ENCODE results near the gene TGFBR3L.
"Not testable (repeated sequence)": the region's sequence is repeated elsewhere in the genome, so short reads cannot be mapped to it uniquely, and the experiment has no call there.

TGFBR3L gene

DNA sequence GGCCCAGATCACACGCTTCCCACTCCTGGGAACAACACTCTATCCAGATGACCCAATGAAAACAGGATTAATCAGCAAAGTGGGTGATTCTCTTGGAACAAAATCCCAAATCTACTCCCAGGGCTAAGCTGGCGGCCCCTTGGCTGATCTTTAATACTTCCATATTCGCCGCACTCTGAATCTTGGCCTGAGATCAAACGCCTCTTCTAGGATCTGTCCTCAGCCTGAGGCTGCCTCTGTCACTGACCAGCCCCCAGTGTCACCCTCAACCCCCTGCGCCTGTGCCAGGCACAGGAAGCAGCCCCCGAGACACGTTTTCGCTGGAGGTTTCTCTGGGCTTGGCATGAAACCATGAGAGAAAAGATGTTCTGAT, 13.7 kb downstream of the TGFBR3L start:
- DNase-seq (ENCODE audit: low read depth, low spot score), result no peak

DNA sequence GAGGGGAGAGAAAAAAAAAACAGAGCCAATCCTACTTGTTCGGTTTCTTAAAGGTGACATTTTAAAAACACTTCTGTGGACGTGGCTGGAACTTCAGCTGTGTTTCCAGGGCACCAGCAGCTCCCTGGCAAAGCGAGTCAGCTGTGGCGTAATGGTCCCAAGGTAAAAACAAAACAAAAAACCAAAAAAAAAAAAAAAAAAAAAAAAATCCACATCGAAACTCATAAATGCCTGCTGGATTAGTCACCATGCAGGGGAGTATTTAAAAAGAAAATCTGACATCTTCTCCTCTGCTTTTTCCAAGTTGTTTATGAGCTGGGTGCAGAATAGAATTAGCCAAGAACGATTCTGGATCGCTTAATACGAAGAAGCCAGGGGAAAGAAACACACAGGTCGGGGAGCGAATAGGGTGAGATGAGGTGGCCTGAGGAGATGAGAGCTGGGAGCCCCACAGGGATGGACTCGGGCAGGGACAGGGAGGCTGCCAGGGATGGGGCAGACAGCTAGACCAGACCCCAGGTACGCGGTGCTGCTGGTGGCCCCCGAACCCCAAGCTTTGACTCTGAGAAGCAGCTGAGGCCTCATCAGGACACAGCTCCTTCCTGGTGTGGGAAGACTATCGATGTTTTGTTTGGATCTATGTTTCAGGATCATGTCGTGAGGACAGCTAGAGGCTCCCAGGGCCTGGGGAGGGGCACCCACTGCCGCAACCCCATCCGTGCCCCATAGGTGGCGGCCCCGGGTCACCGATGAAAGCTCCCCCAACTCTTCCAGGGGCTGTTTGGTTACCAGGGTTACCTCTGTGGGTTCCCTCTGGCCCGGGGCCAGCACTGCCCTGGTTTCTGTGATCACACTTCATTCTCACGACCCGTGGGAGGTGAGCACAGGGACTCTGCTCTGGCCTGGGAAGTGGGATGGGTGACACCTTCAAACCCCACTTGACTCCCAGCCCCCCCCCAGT, 14.4 kb downstream of the TGFBR3L start:
- no peak for DNase-seq (ENCODE audit: low read depth, low spot score)

DNA sequence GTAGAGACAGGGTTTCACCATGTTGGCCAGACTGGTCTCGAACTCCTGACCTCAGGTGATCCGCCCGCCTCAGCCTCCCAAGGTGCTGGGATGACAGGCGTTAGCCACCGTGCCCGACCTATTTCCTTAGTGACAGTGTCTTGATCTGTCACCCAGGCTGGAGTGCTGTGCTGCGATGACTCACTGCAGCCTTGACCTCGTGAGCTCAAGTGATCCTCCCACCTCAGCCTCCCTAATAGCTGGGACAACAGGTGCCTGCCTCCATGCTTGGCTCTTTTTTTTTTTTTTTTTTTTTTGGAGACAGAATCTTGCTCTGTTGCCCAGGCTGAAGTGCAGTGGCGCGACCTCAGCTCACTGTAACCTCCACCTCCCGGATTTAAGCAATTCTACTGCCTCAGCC, 15.4 kb downstream of the TGFBR3L start:
- DNase-seq (ENCODE audit: low read depth, low spot score), result not testable (repeated sequence)

DNA sequence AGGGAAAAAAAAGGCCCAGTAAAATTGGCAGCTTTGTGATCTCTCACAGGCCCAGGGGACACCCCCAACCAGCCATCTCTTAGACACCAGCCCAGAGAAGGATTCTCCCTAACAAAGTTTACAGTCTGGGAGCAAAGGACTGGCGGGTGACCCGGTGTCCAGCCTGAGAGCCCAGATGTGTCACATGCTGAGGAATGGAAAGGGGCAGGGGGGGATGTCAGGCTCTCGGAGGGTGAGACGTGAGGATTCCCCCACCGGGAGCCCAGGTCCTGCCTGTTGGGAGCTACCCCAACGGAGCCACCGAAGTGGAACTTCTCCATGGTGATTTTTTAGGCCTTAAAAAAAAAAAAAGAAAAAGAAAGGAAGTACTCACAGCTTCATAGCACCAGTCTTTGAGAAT, 16.1 kb downstream of the TGFBR3L start:
- DNase-seq (ENCODE audit: low read depth, low spot score), result no peak

GRCh38 chr19:7931221-7932061, 16.8 kb downstream of the TGFBR3L start:
- DNase-seq (ENCODE audit: low read depth, low spot score), result no peak

- DNase-seq (ENCODE audit: low read depth, low spot score), result no peak
Observed at GRCh38 chr19:7932276-7932929, 17.8 kb downstream of the TGFBR3L start.

DNA sequence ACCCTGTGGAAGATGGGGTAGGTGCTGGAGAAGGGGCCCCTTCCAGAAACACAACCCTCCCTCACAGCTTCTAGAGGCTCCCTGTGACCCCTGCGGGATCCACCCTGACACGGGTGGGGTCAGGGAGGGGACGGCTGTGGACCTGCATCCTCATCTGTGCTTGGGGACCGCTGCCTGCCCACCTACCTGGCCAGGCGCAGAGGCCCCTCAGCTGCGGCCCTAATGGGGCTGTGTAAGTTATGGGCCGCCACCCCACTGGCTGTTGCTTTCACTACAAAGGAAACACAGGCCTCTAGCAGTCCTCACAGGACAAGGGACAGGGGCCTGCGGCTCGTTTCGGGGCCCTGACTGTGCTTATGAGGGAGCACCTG, 18.3 kb downstream of the TGFBR3L start:
- DNase-seq (ENCODE audit: low read depth, low spot score), result no peak

DNA sequence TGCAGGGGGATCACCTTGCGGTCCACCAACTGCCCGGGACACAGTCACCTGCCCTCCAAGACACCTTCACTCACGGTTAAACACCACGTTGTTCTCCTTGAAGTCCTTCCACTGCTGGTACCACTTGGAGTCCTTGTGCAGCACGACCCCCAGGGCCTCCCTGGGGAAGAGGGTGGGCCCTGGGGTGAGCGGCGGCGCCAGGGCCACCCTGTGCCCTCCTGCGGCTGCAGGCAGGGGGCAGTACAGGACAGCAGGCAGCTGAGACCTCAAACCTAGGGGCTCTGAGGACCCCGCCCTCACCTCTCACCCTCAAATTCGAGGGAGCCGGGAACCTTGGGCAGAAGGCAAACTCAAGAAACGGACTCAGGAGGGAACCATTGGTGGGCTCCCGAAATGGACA, 18.8 kb downstream of the TGFBR3L start:
- DNase-seq (ENCODE audit: low read depth, low spot score), result no peak

DNA sequence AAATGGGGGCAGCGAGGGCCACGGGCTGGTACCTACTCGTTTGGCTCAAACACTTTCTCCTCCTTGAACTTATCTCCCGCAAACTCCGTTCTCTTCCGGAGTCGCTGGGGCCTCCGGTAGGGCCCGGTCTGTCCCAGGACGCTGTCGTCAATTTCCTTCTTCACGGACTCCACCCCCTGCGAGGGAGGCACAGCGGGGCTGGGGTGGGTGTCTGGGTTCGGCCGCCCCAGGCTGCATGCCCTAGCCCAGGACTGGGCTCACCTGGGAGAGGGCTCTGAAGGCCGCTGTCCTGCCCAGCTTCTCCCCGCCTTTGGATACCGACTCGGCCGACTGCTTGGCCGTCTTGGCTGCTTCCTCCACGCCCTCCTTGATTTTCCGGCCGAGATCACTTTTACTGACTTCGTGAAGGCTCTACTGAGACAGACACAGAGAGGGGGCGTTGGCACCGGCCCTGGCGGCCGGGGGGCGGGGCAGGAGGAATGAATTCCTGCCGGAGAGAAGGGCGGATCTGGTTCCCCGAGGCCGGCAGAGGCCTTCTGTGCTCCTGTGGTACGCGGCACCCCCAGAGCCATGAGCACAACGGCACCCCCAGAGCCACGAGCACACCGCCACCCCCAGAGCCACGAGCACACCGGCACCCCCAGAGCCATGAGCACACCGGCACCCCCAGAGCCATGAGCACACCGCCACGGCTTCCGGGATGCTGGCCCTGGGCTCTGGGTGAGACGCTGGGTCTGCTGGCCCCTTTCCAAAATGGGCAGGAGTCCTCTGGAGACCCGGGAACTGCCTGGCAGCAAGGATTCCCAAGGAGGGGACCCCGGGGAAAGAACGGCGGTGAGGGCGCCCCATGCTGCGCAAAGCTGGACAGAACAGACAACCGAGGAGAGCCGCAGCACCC, 19.4 kb downstream of the TGFBR3L start:
- no peak for DNase-seq (ENCODE audit: low read depth, low spot score)

GRCh38 chr19:7934766-7935165, 20.1 kb downstream of the TGFBR3L start:
- no peak for DNase-seq (ENCODE audit: low read depth, low spot score)

DNA sequence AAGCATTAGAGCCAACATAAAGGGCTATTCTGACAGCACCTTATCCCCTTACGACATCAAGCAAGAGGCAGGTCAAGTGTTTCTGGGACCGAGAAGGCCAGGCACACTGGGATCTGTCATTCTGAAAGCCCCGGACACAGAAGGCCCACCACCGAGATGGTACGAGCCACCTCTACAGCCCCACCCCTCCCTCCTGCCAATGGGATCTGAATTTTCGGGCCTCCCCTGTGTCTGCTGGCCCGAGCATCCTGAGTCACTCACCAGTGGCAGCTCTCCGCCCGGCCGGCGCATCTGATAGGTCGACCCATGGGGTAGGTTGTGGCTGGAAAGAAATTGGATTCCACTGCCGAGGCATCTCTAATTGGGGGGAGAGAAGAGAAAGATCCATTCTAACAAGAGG, 26.2 kb downstream of the TGFBR3L start:
- DNase-seq (ENCODE audit: low read depth, low spot score), result no peak

GRCh38 chr19:7941895-7942596, 27.4 kb downstream of the TGFBR3L start:
- no peak for DNase-seq (ENCODE audit: low read depth, low spot score)

GRCh38 chr19:7942981-7943443, 28.4 kb downstream of the TGFBR3L start:
- DNase-seq (ENCODE audit: low read depth, low spot score), result no peak

DNA sequence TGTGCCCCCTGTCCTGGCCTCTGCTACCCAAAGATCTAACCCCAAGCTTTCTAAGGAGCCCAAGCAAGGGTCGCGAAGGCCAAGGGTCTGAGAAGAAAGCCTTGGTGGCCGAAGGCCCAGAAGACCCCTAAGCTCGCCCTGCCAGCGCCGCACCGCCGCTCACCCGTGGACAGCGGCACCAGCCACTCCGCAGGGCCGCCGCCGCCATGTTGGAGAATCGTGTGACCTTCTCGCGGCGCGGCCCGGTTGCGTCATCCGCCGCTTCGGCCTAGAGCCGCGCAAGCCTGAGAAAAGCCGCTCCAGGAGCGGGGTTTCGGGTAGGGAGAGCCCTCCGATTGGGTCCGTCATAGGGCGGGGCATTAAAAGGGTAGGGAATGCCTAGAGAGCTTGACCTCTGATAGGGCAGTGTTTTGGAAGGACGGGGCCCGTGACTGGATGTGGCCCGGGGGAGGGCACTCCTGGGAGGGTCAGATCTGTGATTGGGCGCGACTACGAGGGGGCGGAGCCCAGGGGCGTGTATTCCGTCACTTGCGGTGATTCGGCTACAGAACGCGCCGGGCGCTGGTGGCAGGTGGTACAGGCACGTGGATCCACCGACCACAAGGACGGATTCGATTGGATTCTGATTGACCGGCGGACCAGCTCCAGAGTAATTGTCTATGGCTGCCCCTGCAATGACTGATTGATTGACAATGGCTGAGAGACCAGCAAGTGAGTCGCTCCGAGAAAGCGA, 29.0 kb downstream of the TGFBR3L start, which contains the start of gene TIMM44:
Gene TIMM44, minus strand, starts transcription at position 223 of the 733 bp plus-strand sequence. Its CDS starts 15 bp downstream, at position 208.
- peak; percentile 97 for DNase-seq (ENCODE audit: low read depth, low spot score)

DNA sequence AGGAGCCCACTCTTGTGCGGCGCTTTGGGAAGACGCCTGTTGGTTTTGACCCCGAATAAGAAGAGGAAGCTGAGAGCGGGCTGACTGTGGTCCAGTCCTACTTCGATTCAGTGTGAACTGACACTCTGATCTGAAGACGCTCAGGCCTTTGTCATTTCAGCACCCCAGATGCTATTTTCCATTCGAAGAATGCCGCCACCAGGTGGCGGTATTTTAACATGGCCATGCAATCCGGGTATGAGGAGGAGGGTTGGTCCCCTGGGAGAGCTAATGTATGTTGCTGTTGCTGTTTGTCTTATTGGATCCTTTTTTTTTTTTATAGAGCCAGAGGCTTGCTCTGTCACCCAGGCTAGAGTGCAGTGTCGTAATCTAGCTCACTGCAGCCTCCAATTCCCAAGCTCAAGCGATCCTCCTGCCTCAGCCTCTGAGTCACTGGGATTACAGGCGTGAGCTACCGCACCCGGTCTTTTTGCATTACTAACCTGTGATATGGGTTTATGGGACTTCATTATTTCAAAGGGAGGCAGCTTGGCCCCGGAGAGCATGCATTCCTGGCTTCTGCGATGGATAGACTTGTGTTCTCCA, 29.6 kb downstream of the TGFBR3L start:
- DNase-seq (ENCODE audit: low read depth, low spot score), result peak; percentile 72

- no peak for DNase-seq (ENCODE audit: low read depth, low spot score)
Observed at GRCh38 chr19:7947939-7948338, 33.3 kb downstream of the TGFBR3L start.

- DNase-seq (ENCODE audit: low read depth, low spot score), result no peak
Observed at GRCh38 chr19:7953060-7953459, 38.4 kb downstream of the TGFBR3L start.

- no peak for DNase-seq (ENCODE audit: low read depth, low spot score)
Observed at GRCh38 chr19:7953576-7953975, 38.9 kb downstream of the TGFBR3L start.

DNA sequence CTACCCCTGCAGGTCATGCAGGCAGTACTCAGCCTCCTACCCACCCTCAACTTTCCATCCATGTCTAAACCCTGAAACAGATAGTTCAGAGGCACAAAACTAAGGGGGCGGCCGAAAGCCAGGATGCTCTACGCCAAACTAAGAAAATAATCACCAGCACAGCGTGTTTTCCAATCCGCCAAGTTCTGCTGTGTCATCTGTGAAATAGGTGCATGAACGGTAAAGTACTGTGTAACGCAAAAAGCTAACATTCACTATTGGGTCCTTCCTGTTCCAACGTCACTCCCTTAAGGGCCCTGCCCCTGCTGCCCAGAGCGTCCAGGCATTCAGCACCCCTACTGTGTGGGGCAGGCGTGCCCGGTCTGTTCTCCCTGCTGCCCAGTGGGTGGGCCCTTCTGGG, 41.1 kb downstream of the TGFBR3L start:
- no peak for DNase-seq (ENCODE audit: low read depth, low spot score)
